HepG2 (cell line): Measurements from ENCODE around the gene PLXNA3. TPM values are rescaled to one million over a fixed set of nuclear protein-coding genes. Genes with fewer than 3 reads are reported as not detected.

ENCODE experiments used
- GABPA ChIP-seq, 2 experiments: IDR thresholded peaks; 2 replicates each; pipeline ENCODE4 v1.6.1; 2011 to 2016; ENCODE audit warnings: low read depth in 2 of 2, low read length in 1 of 2, missing biosample characterization in 1 of 2, missing genetic modification characterization in 1 of 2
- HIC2 ChIP-seq: sonication (generic); formaldehyde crosslinking; IDR thresholded peaks from 2 replicates; pipeline ENCODE4 v1.9.0; 2022; ENCODE audit warnings: low read depth, missing genetic modification reagents
- KLF16 ChIP-seq, 2 experiments: sonication (generic) in 1 of 2; formaldehyde crosslinking in 1 of 2; IDR thresholded peaks; 2 replicates each; pipeline versions ENCODE4 v1.6.1 to v1.8.0; 2016 to 2023; ENCODE audit warnings: missing genetic modification reagents in 2 of 2, missing compliant biosample characterization in 1 of 2
- MAFG ChIP-seq: sonication (generic); formaldehyde crosslinking; IDR thresholded peaks from 2 replicates; pipeline ENCODE4 v1.5.1; 2020; ENCODE audit warnings: mild to moderate bottlenecking, missing genetic modification reagents
- MYC ChIP-seq: sonication (generic); formaldehyde crosslinking; IDR thresholded peaks from 2 replicates; pipeline ENCODE4 v1.9.0; 2021; ENCODE audit warnings: missing genetic modification reagents, borderline replicate concordance
- RFX5 ChIP-seq: IDR thresholded peaks from 2 replicates; pipeline ENCODE4 v1.6.1; 2011; ENCODE audit warnings: low read depth, low read length, improper control_type of control experiment
- TOPORS ChIP-seq: sonication (generic); formaldehyde crosslinking; IDR thresholded peaks from 2 replicates; pipeline ENCODE4 v1.8.0; 2023; ENCODE audit warnings: mild to moderate bottlenecking, missing genetic modification reagents
- polyA plus RNA-seq, 8 experiments: library from polyadenylated mRNA; depleted of rRNA in 3 of 8; stranded (reverse) in 7 of 8; unstranded in 1 of 8; fragments of >200 nt; fragmentation: Illumina TruSeq in 4 of 8; extraction: Trizol in 4 of 8; gene quantifications; 2 replicates each; pipeline versions ENCODE4 v1.2.1 to v1.2.3, GENCODE V29; 2011 to 2016; ENCODE audit warnings: low read depth in 4 of 8, missing spikeins in 1 of 8, mixed read lengths in 1 of 8; ENCODE audit not compliant: insufficient read depth in 1 of 8
- total RNA-seq, 5 experiments: library from RNA; depleted of rRNA; stranded (reverse); fragments of >200 nt; fragmentation: Illumina TruSeq; extraction: Trizol; gene quantifications; 2 replicates each; pipeline ENCODE4 v1.2.3, GENCODE V29; 2016; ENCODE audit warnings: low read depth in 1 of 5
- TF ChIP-seq, protein P1 (sequence below): sonication (generic); formaldehyde crosslinking; IDR thresholded peaks from 2 replicates; pipeline ENCODE4 v1.4.0; 2020; ENCODE audit warnings: missing genetic modification reagents

PLXNA3 gene
- total and polyA plus RNA-seq, 2 of the 13 experiments (the other 11 are each of a cell fraction or from before 2014, with no cell fraction given): 5.8 to 20.6 TPM

DNA sequence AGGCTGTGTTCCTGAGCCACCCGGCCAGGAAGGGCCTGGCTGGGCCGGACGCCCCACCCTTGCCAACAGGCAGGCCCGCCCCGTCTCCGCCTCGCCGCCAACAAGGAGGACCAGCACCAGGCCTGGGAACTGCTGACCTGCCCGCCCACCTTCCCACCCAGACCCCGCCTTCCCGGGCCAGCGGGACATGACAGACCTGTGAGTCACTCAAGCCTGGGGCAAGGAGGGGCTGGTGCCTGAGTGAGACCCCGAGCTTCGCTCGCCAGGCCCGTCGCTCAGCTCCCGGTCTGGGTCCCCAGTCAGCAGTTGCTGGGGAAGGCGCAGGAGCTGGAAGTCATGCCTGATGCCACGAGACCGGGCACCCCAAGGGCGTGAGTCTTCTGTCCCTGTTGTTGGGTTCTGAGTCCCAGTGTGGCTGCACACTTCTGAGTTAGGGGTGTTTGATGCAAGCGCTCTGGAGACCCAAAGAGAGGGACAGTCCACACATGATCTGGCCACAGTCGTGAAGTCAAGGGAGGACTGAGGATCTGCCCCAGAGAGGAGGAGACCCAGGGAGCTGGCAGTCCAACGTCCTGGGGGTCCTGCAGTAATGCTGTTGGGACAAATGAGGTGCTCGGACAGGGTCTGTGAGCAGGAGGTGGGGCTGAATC is 48.7 kb upstream of the PLXNA3 start, which contains the start of gene DNASE1L1 (continued):
- peak; percentile 8; the same call in 1 of the 2 replicates for TF ChIP-seq GABPA (IDR thresholded peaks at IDR 0.05; ENCODE audit: low read depth, low read length)
- TF ChIP-seq GABPA (CRISPR knock-in tag; IDR thresholded peaks at IDR 0.05; ENCODE audit: low read depth): no peak
- TF ChIP-seq TOPORS (CRISPR knock-in tag): no peak
- TF ChIP-seq, protein P1, sequence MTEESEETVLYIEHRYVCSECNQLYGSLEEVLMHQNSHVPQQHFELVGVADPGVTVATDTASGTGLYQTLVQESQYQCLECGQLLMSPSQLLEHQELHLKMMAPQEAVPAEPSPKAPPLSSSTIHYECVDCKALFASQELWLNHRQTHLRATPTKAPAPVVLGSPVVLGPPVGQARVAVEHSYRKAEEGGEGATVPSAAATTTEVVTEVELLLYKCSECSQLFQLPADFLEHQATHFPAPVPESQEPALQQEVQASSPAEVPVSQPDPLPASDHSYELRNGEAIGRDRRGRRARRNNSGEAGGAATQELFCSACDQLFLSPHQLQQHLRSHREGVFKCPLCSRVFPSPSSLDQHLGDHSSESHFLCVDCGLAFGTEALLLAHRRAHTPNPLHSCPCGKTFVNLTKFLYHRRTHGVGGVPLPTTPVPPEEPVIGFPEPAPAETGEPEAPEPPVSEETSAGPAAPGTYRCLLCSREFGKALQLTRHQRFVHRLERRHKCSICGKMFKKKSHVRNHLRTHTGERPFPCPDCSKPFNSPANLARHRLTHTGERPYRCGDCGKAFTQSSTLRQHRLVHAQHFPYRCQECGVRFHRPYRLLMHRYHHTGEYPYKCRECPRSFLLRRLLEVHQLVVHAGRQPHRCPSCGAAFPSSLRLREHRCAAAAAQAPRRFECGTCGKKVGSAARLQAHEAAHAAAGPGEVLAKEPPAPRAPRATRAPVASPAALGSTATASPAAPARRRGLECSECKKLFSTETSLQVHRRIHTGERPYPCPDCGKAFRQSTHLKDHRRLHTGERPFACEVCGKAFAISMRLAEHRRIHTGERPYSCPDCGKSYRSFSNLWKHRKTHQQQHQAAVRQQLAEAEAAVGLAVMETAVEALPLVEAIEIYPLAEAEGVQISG (CRISPR knock-in tag): 0 out of 2 replicates have a peak, but pooled peaks have one; percentile 12
- TF ChIP-seq MYC (CRISPR knock-in tag): peak; percentile 38; the same call in 1 of the 2 replicates
- no peak for TF ChIP-seq MAFG (CRISPR knock-in tag)
- TF ChIP-seq KLF16 (CRISPR knock-in tag; IDR thresholded peaks at IDR 0.05): 0 out of 4 replicates have a peak, but pooled peaks of 1 of the 2 experiments have one; percentile 22
- no peak for TF ChIP-seq HIC2 (CRISPR knock-in tag)
- peak; percentile 97 for TF ChIP-seq RFX5
- TF ChIP-seq, all 625 proteins: peak for 40
